ENCODE measurements around the gene HSD17B4. TPM values are rescaled to one million over a fixed set of nuclear protein-coding genes. Genes with fewer than 3 reads are reported as not detected.

Gene HSD17B4
- total and polyA plus RNA-seq, 9 of the 15 experiments (the other 6 are each of a cell fraction or from before 2014, with no cell fraction given), result 50.6 to 187 (median 94.6) TPM

GRCh38 chr5:119541716-119542115, 89.4 kb downstream of the HSD17B4 start:
- no peak overlapping the region for H3K9ac ChIP-seq (ENCODE audit: insufficient read depth in 1 of 2, low read depth in 2 of 2, low read length in 2 of 2)
- H4K20me1 ChIP-seq (replicated peaks; ENCODE audit: control insufficient read depth, insufficient read depth, low read length), result no peaks in the 10 kb centered on the region
- DNase-seq (ENCODE audit: extremely low read depth in 1 of 4, low spot score in 3 of 4) (no peak), ATAC-seq (no peak), FAIRE-seq (no peak)
- in situ Hi-C loops (cut with MboI) (no loop called here), intact Hi-C loops (cut with micrococcal nuclease) (no loop called here)
- H3K9me1 ChIP-seq (ENCODE audit: control insufficient read depth, insufficient read depth, low read length), result no peaks in the 10 kb centered on the region
- BruUV-seq (replicated peaks), result no TSS peak
- ChIA-PET POLR2A (no interaction called here), CTCF (ENCODE audit: low intra/inter-chr PET ratio) (no interaction called here)
- H3K79me2 ChIP-seq (ENCODE audit: control insufficient read depth, insufficient read depth, low read length), result no peaks in the 10 kb centered on the region
- H3K36me3 ChIP-seq (ENCODE audit: control insufficient read depth, insufficient read depth, low read length), result peaks cover 6% of the 10 kb centered on the region; the same call in 2 of the 3 replicates
- H3K27ac ChIP-seq (ENCODE audit: extremely low read depth, low read depth, low read length), result no peak overlapping the region
- H3K9me3 ChIP-seq (replicated peaks; ENCODE audit: control insufficient read depth, insufficient read depth, low read depth, low read length), result no peaks in the 10 kb centered on the region
- 100% methylated on average over 1 of the region's 1 CpG for WGBS (ENCODE audit: insufficient coverage, low coverage, missing lambda C conversion rate)
- H3K4me2 ChIP-seq (ENCODE audit: insufficient read depth, low read length), result no peak overlapping the region
- no peak overlapping the region for H2AFZ ChIP-seq (ENCODE audit: low read depth, low read length)
- H3K27me3 ChIP-seq (ENCODE audit: control insufficient read depth in 2 of 2, insufficient read depth in 2 of 2, low read length in 2 of 2), result no peaks in the 10 kb centered on the region
- no peaks in the 10 kb centered on the region for H3K4me1 ChIP-seq (replicated peaks in 1 of 2; ENCODE audit: control insufficient read depth in 2 of 2, insufficient read depth in 2 of 2, low read length in 2 of 2)
- no peak overlapping the region for H3K4me3 ChIP-seq
- no peak for TF ChIP-seq ZNF551 (CRISPR knock-in tag; IDR thresholded peaks at IDR 0.05)
- no peak for TF ChIP-seq SRSF1 (IDR thresholded peaks at IDR 0.05; ENCODE audit: low read depth, low read length)
- TF ChIP-seq ELF4 (CRISPR knock-in tag; IDR thresholded peaks at IDR 0.05), result no peak
- TF ChIP-seq ZNF384 (IDR thresholded peaks at IDR 0.05; ENCODE audit: low read depth, low read length), result no peak
- no peak for TF ChIP-seq PHB (CRISPR knock-in tag; IDR thresholded peaks at IDR 0.05)
- TF ChIP-seq, protein P1, sequence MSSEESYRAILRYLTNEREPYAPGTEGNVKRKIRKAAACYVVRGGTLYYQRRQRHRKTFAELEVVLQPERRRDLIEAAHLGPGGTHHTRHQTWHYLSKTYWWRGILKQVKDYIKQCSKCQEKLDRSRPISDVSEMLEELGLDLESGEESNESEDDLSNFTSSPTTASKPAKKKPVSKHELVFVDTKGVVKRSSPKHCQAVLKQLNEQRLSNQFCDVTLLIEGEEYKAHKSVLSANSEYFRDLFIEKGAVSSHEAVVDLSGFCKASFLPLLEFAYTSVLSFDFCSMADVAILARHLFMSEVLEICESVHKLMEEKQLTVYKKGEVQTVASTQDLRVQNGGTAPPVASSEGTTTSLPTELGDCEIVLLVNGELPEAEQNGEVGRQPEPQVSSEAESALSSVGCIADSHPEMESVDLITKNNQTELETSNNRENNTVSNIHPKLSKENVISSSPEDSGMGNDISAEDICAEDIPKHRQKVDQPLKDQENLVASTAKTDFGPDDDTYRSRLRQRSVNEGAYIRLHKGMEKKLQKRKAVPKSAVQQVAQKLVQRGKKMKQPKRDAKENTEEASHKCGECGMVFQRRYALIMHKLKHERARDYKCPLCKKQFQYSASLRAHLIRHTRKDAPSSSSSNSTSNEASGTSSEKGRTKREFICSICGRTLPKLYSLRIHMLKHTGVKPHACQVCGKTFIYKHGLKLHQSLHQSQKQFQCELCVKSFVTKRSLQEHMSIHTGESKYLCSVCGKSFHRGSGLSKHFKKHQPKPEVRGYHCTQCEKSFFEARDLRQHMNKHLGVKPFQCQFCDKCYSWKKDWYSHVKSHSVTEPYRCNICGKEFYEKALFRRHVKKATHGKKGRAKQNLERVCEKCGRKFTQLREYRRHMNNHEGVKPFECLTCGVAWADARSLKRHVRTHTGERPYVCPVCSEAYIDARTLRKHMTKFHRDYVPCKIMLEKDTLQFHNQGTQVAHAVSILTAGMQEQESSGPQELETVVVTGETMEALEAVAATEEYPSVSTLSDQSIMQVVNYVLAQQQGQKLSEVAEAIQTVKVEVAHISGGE (CRISPR knock-in tag; IDR thresholded peaks at IDR 0.05), result no peak
- TF ChIP-seq CREBBP (IDR thresholded peaks at IDR 0.05; ENCODE audit: low read depth, low read length), result no peak
- no peak for TF ChIP-seq HNRNPL (IDR thresholded peaks at IDR 0.05; ENCODE audit: low read depth, low read length)
- no peak for TF ChIP-seq KDM4B (IDR thresholded peaks at IDR 0.05; ENCODE audit: borderline replicate concordance in 2 of 2, low read depth in 1 of 2)
- TF ChIP-seq SMAD1 (IDR thresholded peaks at IDR 0.05; ENCODE audit: low read depth, low read length, partially characterized antibody), result no peak
- no peak for TF ChIP-seq PATZ1 (CRISPR knock-in tag; IDR thresholded peaks at IDR 0.05; ENCODE audit: borderline replicate concordance)
- no peak for TF ChIP-seq ETV5 (CRISPR knock-in tag; IDR thresholded peaks at IDR 0.05; ENCODE audit: low read depth)
- no peak for TF ChIP-seq FOXJ3 (CRISPR knock-in tag; IDR thresholded peaks at IDR 0.05)
- TF ChIP-seq POLR2A (conservative IDR thresholded peaks at IDR 0.05), result no peak
- TF ChIP-seq, protein P2, sequence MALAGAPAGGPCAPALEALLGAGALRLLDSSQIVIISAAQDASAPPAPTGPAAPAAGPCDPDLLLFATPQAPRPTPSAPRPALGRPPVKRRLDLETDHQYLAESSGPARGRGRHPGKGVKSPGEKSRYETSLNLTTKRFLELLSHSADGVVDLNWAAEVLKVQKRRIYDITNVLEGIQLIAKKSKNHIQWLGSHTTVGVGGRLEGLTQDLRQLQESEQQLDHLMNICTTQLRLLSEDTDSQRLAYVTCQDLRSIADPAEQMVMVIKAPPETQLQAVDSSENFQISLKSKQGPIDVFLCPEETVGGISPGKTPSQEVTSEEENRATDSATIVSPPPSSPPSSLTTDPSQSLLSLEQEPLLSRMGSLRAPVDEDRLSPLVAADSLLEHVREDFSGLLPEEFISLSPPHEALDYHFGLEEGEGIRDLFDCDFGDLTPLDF (CRISPR knock-in tag; IDR thresholded peaks at IDR 0.05), result no peak
- no peak for TF ChIP-seq PTBP1 (IDR thresholded peaks at IDR 0.05; ENCODE audit: low read depth, low read length)
- TF ChIP-seq GABPA (tag; conservative IDR thresholded peaks at IDR 0.05; ENCODE audit: low read depth), result no peak
- TF ChIP-seq DMBX1 (CRISPR knock-in tag; IDR thresholded peaks at IDR 0.05; ENCODE audit: borderline replicate concordance), result no peak
